Endothelial cell of hepatic sinusoid (primary cell): ENCODE data around the gene PAPPA.

Source experiments
- in situ Hi-C: cut with HindIII; loops from 2 replicates; pipeline ENCODE4 v1.10.0; 2017; ENCODE audit warnings: low sequenced_read_pairs

The PAPPA gene

DNA sequence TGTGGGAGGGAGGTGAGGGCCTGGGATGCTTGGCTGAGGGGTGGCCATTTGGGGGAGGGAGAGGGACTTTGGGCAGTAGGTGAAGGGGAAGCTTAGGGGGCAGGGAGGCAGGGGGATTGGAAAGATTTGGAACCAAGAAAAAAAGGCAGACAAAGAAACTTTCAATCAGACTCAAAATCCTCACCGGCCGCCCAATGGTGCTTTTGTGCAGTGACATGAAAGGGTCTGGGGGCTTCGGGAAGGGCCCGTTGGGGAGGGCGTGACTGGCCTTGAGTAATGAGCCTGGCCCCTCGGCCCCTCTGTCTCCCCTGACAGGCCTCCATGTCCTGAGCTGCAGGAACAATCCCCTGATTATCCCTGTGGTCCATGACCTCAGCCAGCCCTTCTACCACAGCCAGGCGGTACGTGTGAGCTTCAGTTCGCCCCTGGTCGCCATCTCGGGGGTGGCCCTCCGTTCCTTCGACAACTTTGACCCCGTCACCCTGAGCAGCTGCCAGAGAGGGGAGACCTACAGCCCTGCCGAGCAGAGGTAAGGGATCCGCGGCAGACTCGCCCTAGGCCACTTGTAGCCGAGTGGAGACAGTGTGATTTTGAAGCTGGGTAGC lies 181.1 kb downstream of the PAPPA start:
- in situ Hi-C loops: no loop called here

DNA sequence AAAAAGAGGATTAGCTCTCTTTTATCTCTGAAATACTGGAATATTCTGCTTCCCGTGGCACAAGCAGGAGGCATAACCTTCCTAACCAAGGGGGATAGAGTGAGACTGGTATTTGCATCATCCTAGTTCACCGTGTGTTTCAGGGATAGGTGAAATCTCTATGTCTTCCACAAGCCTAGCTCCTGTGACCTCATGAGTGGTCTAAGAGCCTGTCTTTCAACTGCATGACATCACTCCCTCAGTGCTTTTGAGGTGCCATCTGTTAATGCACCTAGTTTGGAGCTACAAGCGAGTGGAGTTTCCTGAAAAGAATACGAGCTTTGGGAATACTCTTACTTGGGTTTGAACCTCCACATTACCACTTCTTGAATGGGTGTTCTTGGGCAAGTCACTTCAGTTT lies 181.8 kb downstream of the PAPPA start:
- in situ Hi-C loops: no loop called here

- in situ Hi-C loops: no loop called here
These were observed 182.7 kb downstream of the PAPPA start for GRCh38 chr9:116336133-116336862.

DNA sequence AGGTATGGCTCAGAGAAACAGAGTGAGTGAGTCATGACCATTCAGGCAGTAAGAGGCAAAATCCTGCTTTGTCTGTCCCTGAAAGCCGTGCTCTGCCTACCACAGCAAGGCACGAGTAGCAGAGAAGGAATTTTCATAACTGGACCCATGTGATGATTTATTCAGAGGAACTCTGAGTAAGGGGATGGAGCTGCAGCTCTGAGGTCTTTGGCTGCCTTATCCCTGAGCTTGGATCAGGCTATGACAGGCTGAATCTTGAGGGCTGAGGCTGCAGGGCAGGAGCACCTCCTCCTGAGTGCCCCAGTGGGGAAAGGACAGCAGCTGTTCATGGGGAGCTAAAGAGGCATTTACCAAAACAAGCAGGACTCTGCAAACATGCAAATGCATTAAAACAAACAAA lies 183.4 kb downstream of the PAPPA start:
- in situ Hi-C loops: no loop called here

DNA sequence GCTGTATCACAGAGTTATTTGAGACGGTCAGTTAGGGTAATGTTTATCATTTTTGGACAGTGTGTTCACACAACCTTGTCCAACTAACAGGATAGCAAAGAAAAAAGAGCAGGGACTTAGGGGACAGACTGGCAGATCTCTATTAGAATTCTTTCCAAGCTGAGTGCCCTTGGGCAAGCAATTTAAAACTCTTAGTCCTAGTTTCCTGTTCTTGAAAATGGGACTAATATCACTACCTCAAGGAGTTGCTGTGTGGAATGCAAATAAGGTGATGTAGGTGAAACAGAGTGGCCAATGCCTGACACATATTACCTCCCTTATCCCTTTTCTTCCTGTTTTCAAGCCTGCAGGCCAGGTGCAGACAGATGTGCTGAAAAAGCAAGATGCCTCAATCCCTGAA lies 186.7 kb downstream of the PAPPA start:
- in situ Hi-C loops: no loop called here

DNA sequence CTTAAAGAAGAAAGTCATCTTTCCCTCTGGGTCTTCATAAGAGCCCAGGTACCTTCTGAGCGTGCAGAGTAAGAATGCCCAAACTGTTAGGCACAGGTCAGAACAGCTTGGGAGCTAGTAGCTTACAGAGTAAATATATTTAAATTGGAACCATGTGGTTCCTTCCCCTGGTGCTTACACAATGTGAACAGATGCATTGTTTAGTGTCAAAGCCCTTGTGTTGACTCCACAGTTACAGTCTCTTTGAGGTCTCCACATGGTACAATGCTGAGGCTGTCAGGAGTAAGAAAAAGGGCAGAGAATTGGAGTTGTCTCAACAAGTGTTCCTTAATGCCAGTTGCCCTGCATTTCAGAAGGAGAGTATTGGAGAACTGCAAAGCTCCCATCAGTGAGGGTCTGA lies 188.5 kb downstream of the PAPPA start:
- in situ Hi-C loops: no loop called here

GRCh38 chr9:116342941-116343340 lies 189.3 kb downstream of the PAPPA start:
- in situ Hi-C loops: no loop called here

- in situ Hi-C loops: no loop called here
These were observed 190.8 kb downstream of the PAPPA start for GRCh38 chr9:116344416-116344815.

GRCh38 chr9:116345393-116345792 lies 191.8 kb downstream of the PAPPA start:
- in situ Hi-C loops: no loop called here

GRCh38 chr9:116345817-116346216 lies 192.2 kb downstream of the PAPPA start:
- in situ Hi-C loops: no loop called here

DNA sequence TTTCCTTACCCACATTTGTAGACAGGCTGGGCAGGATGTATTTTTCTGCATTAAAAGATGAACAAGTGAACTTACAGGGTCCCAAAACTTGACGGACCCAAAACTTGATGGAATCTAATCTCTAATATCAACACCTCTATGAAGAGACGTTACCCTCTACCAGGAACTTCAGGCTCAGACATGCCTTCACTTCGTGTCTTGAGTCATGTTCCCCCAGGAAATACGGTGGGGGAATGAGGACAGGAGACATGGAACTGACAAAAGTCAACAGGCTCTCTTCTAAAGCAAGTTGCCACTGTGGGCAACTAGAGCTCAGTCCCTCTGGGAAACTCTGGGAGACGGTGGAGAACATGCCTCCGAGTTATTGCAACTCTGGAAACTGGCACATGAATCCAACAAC lies 196.1 kb downstream of the PAPPA start:
- in situ Hi-C loops: no loop called here

DNA sequence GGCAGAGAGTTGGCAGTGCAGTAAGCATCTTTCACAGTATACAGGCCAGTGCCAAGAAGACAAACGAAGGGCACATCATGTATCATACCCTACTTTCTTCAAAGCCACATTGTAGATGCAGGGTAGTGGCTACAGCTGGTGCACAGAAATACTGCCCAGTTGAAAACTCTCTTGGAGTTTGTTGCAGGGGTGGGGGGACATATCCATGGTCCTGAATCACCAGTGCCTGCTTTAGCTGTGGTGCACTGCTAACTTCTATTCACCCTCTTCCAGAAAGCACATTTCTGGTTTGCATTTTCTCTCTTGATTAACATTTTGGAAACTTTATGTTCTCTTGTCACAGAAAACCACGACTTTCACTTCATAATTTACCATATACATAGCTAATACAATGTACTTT lies 196.6 kb downstream of the PAPPA start:
- in situ Hi-C loops: no loop called here

DNA sequence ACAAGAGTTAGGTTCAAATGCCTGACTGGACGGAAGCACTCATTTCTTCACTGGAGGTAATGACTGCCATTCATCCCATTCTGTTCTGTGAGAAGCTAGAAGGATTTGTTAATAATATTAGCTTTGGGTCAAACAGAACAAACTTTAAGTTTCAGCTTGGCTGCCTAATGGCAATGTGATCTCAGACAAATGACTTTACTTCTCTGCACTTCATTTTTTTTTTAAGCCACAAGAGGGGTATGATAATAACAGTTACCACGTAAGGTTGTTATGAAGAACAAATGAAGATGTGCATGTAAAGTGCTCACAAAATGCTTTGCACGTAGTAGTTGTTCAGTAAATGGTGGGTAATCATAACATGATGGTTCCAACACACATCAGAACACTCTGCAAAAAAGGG lies 199.4 kb downstream of the PAPPA start:
- in situ Hi-C loops: no loop called here

GRCh38 chr9:116355153-116355921 lies 201.7 kb downstream of the PAPPA start:
- in situ Hi-C loops: no loop called here

DNA sequence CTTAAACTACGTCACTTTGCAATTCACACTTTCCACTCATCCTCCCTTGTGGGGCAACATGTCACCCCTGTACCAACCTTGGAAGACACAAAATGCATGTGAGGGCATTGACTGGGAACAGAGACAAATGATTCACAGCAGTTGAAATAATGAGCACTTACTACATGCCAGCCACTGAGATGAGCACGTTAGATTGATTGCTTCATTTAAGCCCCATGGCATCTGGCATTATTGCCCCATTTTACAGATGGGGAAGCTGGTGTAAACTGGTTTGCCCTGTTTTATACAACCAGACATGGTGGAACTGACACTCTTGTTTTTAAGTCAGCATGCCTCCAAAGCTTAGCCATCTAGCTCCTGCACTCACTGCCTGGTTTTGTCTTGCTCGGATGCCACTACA lies 204.7 kb downstream of the PAPPA start:
- in situ Hi-C loops: no loop called here

DNA sequence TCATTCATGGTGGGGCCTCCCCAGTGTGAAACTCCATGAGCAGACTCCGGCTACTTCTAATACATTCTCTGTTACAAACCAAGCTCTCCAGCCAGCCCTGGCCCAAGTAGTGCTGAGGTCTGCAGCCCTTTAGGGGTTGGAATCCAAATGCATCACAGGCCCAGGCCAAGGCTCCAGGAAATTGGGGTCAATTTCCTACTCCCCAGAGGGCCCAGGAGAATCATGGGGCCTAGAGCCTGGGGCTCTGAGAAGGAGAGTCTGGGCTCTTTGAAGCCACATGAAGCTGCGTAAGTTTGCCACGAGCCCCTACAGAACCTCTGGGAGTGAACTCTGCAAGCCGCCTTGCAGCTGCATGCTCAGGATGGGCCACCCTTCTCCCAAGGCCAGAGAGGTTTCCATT lies 206.4 kb downstream of the PAPPA start:
- in situ Hi-C loops: no loop called here

DNA sequence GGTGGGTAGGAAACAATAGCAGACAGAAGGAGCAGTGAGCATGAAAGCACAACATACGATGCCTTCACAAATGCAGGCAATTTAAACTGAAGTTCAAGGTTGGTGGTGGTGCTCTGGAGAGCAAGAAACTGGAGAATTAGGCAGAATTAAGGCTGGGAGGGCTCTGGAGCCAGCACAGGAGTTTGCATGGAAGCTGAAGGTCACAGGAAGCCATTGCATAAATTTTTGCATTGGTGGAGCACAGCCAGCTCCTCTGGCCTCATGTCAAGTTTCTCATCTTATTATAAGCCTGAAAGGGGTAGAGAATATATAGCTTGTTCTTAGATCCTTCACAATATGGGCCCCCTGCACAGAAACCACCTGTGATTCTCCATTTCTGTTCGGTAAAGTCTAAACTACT lies 207.4 kb downstream of the PAPPA start:
- in situ Hi-C loops: no loop called here

GRCh38 chr9:116361547-116361946 lies 208.0 kb downstream of the PAPPA start:
- in situ Hi-C loops: no loop called here

DNA sequence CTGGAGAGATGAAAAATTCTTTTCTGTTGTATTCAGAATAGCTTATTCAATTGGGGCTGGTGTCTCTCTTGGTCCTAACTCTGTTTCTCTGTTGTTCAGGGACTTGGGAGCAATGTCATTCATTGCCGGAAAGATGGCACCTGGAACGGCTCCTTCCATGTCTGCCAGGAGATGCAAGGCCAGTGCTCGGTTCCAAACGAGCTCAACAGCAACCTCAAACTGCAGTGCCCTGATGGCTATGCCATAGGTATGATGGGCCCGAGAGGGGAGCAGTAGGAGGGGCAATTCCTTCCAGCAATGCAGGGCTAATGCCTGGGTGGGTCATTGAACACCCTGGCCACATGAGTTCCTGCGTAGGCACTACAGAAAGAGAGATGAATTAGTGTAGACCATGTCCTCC lies 208.9 kb downstream of the PAPPA start:
- in situ Hi-C loops: no loop called here

- in situ Hi-C loops: no loop called here
These were observed 211.5 kb downstream of the PAPPA start for GRCh38 chr9:116365056-116365471.

- in situ Hi-C loops: no loop called here
These were observed 212.7 kb downstream of the PAPPA start for GRCh38 chr9:116366241-116366640.

- in situ Hi-C loops: no loop called here
These were observed 215.1 kb downstream of the PAPPA start for GRCh38 chr9:116368680-116369079.
